ENCODE results near the gene KAZN.

KAZN gene

DNA sequence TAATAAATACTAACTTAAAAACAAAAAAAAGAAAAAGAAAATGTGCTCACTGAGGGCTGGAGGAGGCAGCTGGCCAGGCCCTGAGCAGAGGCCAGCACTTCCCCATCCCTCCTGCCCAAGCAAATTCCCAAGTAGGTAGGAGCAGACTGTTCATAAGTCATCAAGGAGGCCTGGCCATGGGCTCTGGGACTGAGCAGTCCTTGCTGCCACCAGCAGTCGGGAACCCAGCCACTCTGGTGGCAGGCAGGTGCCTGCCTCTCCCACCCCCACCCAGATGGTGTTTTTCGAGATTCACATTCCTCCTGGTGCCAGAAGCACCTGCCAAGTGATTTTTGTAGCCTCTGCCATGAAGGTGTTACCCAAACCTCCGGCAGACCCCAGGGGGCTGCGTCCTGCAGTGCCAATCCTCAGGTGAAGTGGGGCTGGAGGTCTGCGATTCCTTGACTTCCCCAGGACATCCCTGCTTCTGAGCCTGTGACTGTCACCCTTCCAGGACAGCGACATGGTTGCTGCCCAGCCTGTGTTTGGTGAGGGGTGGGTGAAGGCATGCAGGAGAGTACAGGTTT lies 350.9 kb downstream of the KAZN start:
- Histone ChIP-seq H3K27me3 (ENCODE audit: insufficient read depth, low read length) (no peaks in the 10 kb centered on the region), H3K27ac (ENCODE audit: low read length) (no peak overlapping the region), H3K4me3 (ENCODE audit: low read length) (no peak overlapping the region), H3K9ac (ENCODE audit: low read depth, low read length) (no peak overlapping the region), H3K4me1 (ENCODE audit: insufficient read depth, low read length) (peaks cover 20% of the 10 kb centered on the region; the same call in 1 of the 2 replicates), H3K36me3 (ENCODE audit: insufficient read depth, low read depth, low read length) (no peaks in the 10 kb centered on the region), H3K9me3 (ENCODE audit: insufficient read depth, low read depth, low read length) (no peaks in the 10 kb centered on the region; the same call in 1 of the 2 replicates)

DNA sequence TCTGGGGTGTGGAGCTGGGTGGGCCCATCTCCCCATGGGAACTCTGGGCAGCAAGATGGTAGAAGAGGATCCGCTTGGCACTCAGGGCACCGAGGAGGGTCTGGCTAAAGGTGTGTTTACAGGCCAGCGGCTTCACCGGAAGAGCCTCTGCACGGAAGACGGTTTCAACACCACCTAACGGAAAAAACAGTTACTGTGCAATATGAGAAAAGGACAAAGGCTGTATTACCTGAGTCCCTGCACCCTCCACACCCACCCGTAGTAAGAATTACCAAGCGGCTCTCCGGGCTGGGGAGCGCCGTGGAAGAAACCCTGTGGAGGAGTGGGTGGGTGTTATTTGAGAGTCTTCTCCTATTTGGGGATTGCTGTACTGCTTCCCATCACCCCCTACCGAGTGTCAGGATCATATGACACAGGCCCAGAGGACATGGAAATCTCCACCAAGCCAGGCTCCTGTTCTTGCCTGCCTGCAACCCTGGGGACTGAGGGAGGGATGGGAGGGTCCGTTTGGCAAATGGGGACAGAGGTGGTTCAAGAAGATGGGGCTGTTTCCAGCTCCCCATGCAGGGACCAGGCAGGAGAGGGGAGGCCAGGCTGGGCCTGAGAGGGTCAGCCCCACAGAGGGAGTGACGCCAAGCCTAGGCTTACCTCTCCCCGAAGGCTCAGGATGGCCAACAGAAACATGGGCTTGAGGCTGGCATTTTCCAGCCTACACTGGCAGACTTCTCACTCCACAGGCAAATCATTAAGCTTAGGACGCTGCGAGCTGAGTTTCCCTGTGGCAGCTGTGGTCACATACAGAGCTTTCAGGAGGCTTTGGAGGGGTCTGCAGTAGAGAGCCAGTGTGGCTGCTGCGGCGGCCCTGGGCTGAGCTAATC lies 351.6 kb downstream of the KAZN start:
- no peak overlapping the region for H3K9ac ChIP-seq (ENCODE audit: low read depth, low read length)

DNA sequence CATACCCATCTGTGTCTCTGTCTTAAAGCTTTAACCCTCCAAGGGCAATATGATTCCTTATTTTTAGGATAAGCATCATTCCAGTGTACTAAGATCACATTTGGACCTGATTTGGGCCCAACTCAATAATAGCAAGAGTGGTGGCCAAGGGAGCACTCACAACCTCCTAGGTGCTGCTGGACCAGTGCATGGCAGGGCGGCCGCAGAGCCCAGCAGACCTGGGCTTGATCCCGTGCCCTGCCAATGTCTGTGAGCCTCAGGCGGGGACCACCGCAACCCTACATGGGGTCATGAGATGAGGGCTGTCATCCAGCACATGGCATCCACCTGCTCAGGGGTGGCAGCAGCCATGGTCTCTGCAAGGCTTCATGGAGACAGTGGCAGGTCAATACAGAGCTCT lies 353.3 kb downstream of the KAZN start:
- Histone ChIP-seq H3K27me3 (ENCODE audit: insufficient read depth, low read length) (no peaks in the 10 kb centered on the region), H3K4me3 (ENCODE audit: low read length) (no peak overlapping the region), H3K36me3 (ENCODE audit: insufficient read depth, low read depth, low read length) (no peaks in the 10 kb centered on the region), H3K27ac (ENCODE audit: low read length) (no peak overlapping the region), H3K9ac (ENCODE audit: low read depth, low read length) (no peak overlapping the region), H3K9me3 (ENCODE audit: insufficient read depth, low read depth, low read length) (no peaks in the 10 kb centered on the region; the same call in 1 of the 2 replicates), H3K4me1 (ENCODE audit: insufficient read depth, low read length) (peaks cover 12% of the 10 kb centered on the region; the same call in 1 of the 2 replicates)

More for the DNA sequence above, 351.6 kb downstream of the KAZN start:
- no peaks in the 10 kb centered on the region for H3K36me3 ChIP-seq (ENCODE audit: insufficient read depth, low read depth, low read length)
- no peaks in the 10 kb centered on the region; the same call in 1 of the 2 replicates for H3K9me3 ChIP-seq (ENCODE audit: insufficient read depth, low read depth, low read length)
- peaks cover 20% of the 10 kb centered on the region; the same call in 1 of the 2 replicates for H3K4me1 ChIP-seq (ENCODE audit: insufficient read depth, low read length)
- H3K27ac ChIP-seq (ENCODE audit: low read length), result no peak overlapping the region
- no peaks in the 10 kb centered on the region for H3K27me3 ChIP-seq (ENCODE audit: insufficient read depth, low read length)
- no peak overlapping the region for H3K4me3 ChIP-seq (ENCODE audit: low read length)

- H3K9me3 ChIP-seq (ENCODE audit: insufficient read depth, low read depth, low read length), result no peaks in the 10 kb centered on the region; the same call in 1 of the 2 replicates
- peaks cover 9% of the 10 kb centered on the region; the same call in 1 of the 2 replicates for H3K4me1 ChIP-seq (ENCODE audit: insufficient read depth, low read length)
- no peaks in the 10 kb centered on the region for H3K27me3 ChIP-seq (ENCODE audit: insufficient read depth, low read length)
- H3K27ac ChIP-seq (ENCODE audit: low read length), result no peak overlapping the region
- H3K9ac ChIP-seq (ENCODE audit: low read depth, low read length), result no peak overlapping the region
- H3K4me3 ChIP-seq (ENCODE audit: low read length), result no peak overlapping the region
- H3K36me3 ChIP-seq (ENCODE audit: insufficient read depth, low read depth, low read length), result no peaks in the 10 kb centered on the region
Observed at GRCh38 chr1:14952626-14953314, 354.3 kb downstream of the KAZN start.

- H3K9ac ChIP-seq (ENCODE audit: low read depth, low read length), result no peak overlapping the region
- no peaks in the 10 kb centered on the region for H3K27me3 ChIP-seq (ENCODE audit: insufficient read depth, low read length)
- H3K4me3 ChIP-seq (ENCODE audit: low read length), result no peak overlapping the region
- H3K9me3 ChIP-seq (ENCODE audit: insufficient read depth, low read depth, low read length), result no peaks in the 10 kb centered on the region; the same call in 1 of the 2 replicates
- no peak overlapping the region for H3K27ac ChIP-seq (ENCODE audit: low read length)
- no peaks in the 10 kb centered on the region for H3K36me3 ChIP-seq (ENCODE audit: insufficient read depth, low read depth, low read length)
- peaks cover 9% of the 10 kb centered on the region; the same call in 1 of the 2 replicates for H3K4me1 ChIP-seq (ENCODE audit: insufficient read depth, low read length)
Observed at GRCh38 chr1:14954210-14954609, 355.7 kb downstream of the KAZN start.

DNA sequence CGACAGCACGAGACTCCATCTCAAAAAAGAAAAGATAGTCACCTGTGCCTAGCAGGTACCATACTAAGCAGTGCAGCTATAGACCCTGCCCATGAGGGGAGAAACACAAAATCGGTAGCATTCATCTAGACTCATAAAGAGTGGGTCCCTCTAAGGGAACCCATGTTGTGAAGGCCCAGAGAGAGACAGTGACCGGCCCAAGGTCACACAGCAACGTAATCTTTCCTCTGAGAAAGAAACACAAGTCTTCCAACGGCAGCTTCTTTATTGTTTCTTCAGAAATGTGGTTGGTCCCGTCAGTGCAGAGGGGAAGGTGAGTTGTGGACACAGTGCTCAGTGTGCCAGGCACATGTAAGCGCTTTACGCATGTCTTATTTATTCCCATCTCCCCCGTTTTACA lies 356.4 kb downstream of the KAZN start:
- Histone ChIP-seq H3K9ac (ENCODE audit: low read depth, low read length) (no peak overlapping the region), H3K27ac (ENCODE audit: low read length) (no peak overlapping the region), H3K4me3 (ENCODE audit: low read length) (no peak overlapping the region), H3K27me3 (ENCODE audit: insufficient read depth, low read length) (no peaks in the 10 kb centered on the region), H3K9me3 (ENCODE audit: insufficient read depth, low read depth, low read length) (no peaks in the 10 kb centered on the region; the same call in 1 of the 2 replicates), H3K4me1 (ENCODE audit: insufficient read depth, low read length) (peaks cover 4% of the 10 kb centered on the region; the same call in 1 of the 2 replicates), H3K36me3 (ENCODE audit: insufficient read depth, low read depth, low read length) (no peaks in the 10 kb centered on the region)

- no peaks in the 10 kb centered on the region; the same call in 1 of the 2 replicates for H3K9me3 ChIP-seq (ENCODE audit: insufficient read depth, low read depth, low read length)
- no peak overlapping the region for H3K4me3 ChIP-seq (ENCODE audit: low read length)
- H3K36me3 ChIP-seq (ENCODE audit: insufficient read depth, low read depth, low read length), result no peaks in the 10 kb centered on the region
- 0 out of 2 replicates have a peak, but pooled peaks cover under 1% of the 10 kb centered on the region for H3K4me1 ChIP-seq (ENCODE audit: insufficient read depth, low read length)
- no peak overlapping the region for H3K9ac ChIP-seq (ENCODE audit: low read depth, low read length)
- H3K27me3 ChIP-seq (ENCODE audit: insufficient read depth, low read length), result no peaks in the 10 kb centered on the region
- H3K27ac ChIP-seq (ENCODE audit: low read length), result no peak overlapping the region
Observed at GRCh38 chr1:14955402-14955801, 356.9 kb downstream of the KAZN start.

GRCh38 chr1:14955976-14956375 lies 357.5 kb downstream of the KAZN start:
- no peaks in the 10 kb centered on the region for H3K27me3 ChIP-seq (ENCODE audit: insufficient read depth, low read length)
- no peaks in the 10 kb centered on the region; the same call in 1 of the 2 replicates for H3K9me3 ChIP-seq (ENCODE audit: insufficient read depth, low read depth, low read length)
- no peaks in the 10 kb centered on the region for H3K36me3 ChIP-seq (ENCODE audit: insufficient read depth, low read depth, low read length)
- H3K4me1 ChIP-seq (ENCODE audit: insufficient read depth, low read length), result no peaks in the 10 kb centered on the region
- H3K27ac ChIP-seq (ENCODE audit: low read length), result no peak overlapping the region
- no peak overlapping the region for H3K4me3 ChIP-seq (ENCODE audit: low read length)
- H3K9ac ChIP-seq (ENCODE audit: low read depth, low read length), result no peak overlapping the region

- Histone ChIP-seq H3K9me3 (ENCODE audit: insufficient read depth, low read depth, low read length) (no peaks in the 10 kb centered on the region; the same call in 1 of the 2 replicates), H3K4me3 (ENCODE audit: low read length) (no peak overlapping the region), H3K27me3 (ENCODE audit: insufficient read depth, low read length) (no peaks in the 10 kb centered on the region), H3K9ac (ENCODE audit: low read depth, low read length) (no peak overlapping the region), H3K27ac (ENCODE audit: low read length) (no peak overlapping the region), H3K36me3 (ENCODE audit: insufficient read depth, low read depth, low read length) (no peaks in the 10 kb centered on the region; the same call in 1 of the 2 replicates), H3K4me1 (ENCODE audit: insufficient read depth, low read length) (no peaks in the 10 kb centered on the region)
Observed at GRCh38 chr1:14956579-14957195, 358.2 kb downstream of the KAZN start.

DNA sequence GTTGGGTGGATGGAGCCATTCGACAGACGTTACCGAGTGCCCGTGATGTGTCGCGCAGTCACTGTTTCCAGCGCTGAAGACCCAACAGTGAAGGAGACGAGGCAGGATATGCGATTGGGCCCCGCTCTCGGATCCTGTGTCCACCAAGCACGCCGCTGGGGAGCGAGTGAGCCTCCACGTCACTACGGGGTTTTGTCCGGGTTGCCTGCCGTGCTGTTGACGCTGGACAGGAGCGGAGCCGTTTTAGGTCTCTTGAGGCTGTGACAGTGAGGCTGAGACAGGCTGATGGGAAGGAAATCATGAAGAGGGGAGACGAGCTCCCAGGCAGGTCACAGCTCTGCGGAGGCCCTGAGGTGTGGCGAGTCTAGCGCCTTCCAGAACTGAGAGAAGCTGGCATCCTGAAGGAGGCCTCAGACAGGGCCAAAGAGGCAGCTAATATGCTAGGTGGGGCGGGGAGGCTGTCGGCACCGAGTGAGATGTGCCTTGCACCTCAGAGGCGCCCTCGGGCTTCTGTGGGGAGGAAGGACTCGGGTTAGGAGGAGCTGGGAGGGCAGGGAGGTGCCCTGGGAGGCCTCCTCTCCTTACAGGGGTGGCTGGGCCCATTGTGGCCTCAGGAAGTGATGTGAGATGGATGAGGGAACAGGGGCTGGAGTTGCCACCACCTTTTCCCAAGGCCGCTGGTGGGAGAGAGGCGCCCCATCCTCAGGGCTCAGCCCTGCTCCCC lies 359.1 kb downstream of the KAZN start:
- H3K36me3 ChIP-seq (ENCODE audit: insufficient read depth, low read depth, low read length), result no peaks in the 10 kb centered on the region; the same call in 1 of the 2 replicates
- no peaks in the 10 kb centered on the region for H3K4me1 ChIP-seq (ENCODE audit: insufficient read depth, low read length)
- no peaks in the 10 kb centered on the region; the same call in 1 of the 2 replicates for H3K9me3 ChIP-seq (ENCODE audit: insufficient read depth, low read depth, low read length)
- H3K9ac ChIP-seq (ENCODE audit: low read depth, low read length), result no peak overlapping the region
- H3K27me3 ChIP-seq (ENCODE audit: insufficient read depth, low read length), result no peaks in the 10 kb centered on the region
- no peak overlapping the region for H3K4me3 ChIP-seq (ENCODE audit: low read length)
- no peak overlapping the region for H3K27ac ChIP-seq (ENCODE audit: low read length)
